Natural killer cell treated with Interleukin-12 subunit alpha and Interleukin-12 subunit beta and Interleukin-15 and Interleukin-18, amount 100 ng/mL, for 72 hours (primary cell): ENCODE data around the gene GID8. TPM values are rescaled to one million over a fixed set of nuclear protein-coding genes. Genes with fewer than 3 reads are reported as not detected.

ENCODE experiments used
- ATAC-seq, 2 donors: fragments of 150-1000 bp; cut with Tn5 transposase in 1 of 2; sonication (Bioruptor Pico), chemical (Tn5 transposase) in 1 of 2; 2 replicates each; pipeline ENCODE4 v1.10.0; 2021
- DNase-seq: peaks from one replicate; pipeline ENCODE4 v3.0.0; 2022; ENCODE audit warnings: low spot score
- H3K27ac Mint-ChIP-seq, 2 donors: 1 replicate in 1 of 2; 2 replicates in 1 of 2; pipeline ENCODE4 v1.8.0; 2022; ENCODE audit warnings: mixed read lengths in 2 of 2, mild to moderate bottlenecking in 1 of 2, moderate library complexity in 1 of 2
- H3K27me3 Mint-ChIP-seq, 2 donors: 1 replicate in 1 of 2; 2 replicates in 1 of 2; pipeline ENCODE4 v1.8.0; 2022; ENCODE audit warnings: mixed read lengths in 2 of 2
- H3K36me3 Mint-ChIP-seq: one replicate; pipeline ENCODE4 v1.8.0; 2022; ENCODE audit warnings: mixed read lengths
- H3K4me1 Mint-ChIP-seq, 2 donors: 1 replicate in 1 of 2; 2 replicates in 1 of 2; pipeline ENCODE4 v1.8.0; 2022; ENCODE audit warnings: low read depth in 2 of 2, mixed read lengths in 2 of 2, mild to moderate bottlenecking in 1 of 2
- H3K4me3 Mint-ChIP-seq: one replicate; pipeline ENCODE4 v1.8.0; 2022; ENCODE audit warnings: mixed read lengths
- H3K9me3 Mint-ChIP-seq: 2 replicates; pipeline ENCODE4 v1.8.0; 2022; ENCODE audit warnings: mixed read lengths
- total RNA-seq, 2 donors: library from RNA; stranded (reverse); gene quantifications; one replicate each; pipeline ENCODE4 v1.2.3, GENCODE V29; 2022

GID8 gene
- total RNA-seq, 2 donors from 2014 or later = 34.9 to 35.5 TPM

DNA sequence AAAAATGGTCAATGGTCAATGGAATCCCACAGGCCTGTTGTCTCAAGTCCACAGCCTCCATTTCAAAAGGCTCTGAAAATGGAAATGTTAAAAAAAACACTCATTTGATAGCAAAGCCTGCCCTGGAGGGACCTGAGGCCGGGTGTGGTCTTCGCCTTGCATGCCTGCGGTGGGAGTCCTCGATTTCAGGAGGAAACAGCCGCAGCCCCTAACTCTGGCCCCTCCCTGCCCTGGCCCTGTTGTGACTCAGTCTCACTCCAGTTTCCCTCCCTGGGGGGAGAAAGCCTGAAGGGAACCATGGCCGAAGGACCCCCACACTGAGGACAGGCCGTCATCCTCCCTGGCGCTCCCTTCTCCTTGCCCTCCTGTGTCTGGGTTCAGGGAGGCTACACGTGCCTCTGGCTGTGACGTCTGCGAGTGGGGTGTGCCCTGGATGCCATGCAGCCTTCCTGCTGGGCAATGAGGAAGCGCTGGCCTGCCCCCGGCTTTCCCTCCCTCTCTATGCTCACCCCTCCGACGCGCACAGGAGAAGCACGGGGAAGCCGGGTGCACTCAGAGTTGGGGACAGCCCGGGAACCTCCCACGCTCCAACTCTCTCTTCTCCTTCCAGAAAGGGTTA, 59.6 kb downstream of the GID8 start:
- H3K4me1 Mint-ChIP-seq = peaks cover 0 to 9% of the 10 kb centered on the region in 2 donors
- no peaks in the 10 kb centered on the region for H3K36me3 Mint-ChIP-seq
- ATAC-seq (no peak), DNase-seq (no peak)
- peaks cover 23 to 24% of the 10 kb centered on the region in 2 donors for H3K27me3 Mint-ChIP-seq
- H3K27ac Mint-ChIP-seq = no peak overlapping the region
- no peaks in the 10 kb centered on the region for H3K9me3 Mint-ChIP-seq
- H3K4me3 Mint-ChIP-seq = no peak overlapping the region

Other genes starting within 250 kb of the GID8 start
- gene NTSR1, start 229.3 kb upstream of the GID8 start, total RNA-seq = not detected
- 10 to 100 TPM; 14.4 to 19.3 TPM for gene MRGBP, start 141.7 kb upstream of the GID8 start, total RNA-seq
- gene OGFR, start 133.3 kb upstream of the GID8 start, total RNA-seq = 10 to 100 TPM; 75.9 to 88.7 TPM
- gene COL9A3, start 121.1 kb upstream of the GID8 start, total RNA-seq = not detected
- gene TCFL5, start 76.3 kb upstream of the GID8 start, total RNA-seq = 1 to 10 TPM; 4.1 to 5.9 TPM
- 10 to 100 TPM; 57.6 to 81.1 TPM for gene DIDO1, start 11.6 kb upstream of the GID8 start, total RNA-seq
- 100 to 1,000 TPM in 1 of 2 donors, 10 to 100 TPM in 1; 34.9 to 100 TPM for gene SLC17A9, start 14.6 kb downstream of the GID8 start, total RNA-seq
- gene BHLHE23, start 68.8 kb downstream of the GID8 start, total RNA-seq = not detected